ENCODE measurements around the gene ADGRV1. TPM values are rescaled to one million over a fixed set of nuclear protein-coding genes. Genes with fewer than 3 reads are reported as not detected.

The ADGRV1 gene
- polyA plus RNA-seq, 1 of the 3 experiments (the other 2 are of a cell fraction): 0.23 TPM

GRCh38 chr5:90997082-90997481 is 438.5 kb downstream of the ADGRV1 start:
- H3K9me2 ChIP-seq: no peaks in the 10 kb centered on the region
- H3K79me2 ChIP-seq (ENCODE audit: insufficient read depth): no peaks in the 10 kb centered on the region
- no peak for TF ChIP-seq GATA2 (CRISPR knock-in tag; IDR thresholded peaks at IDR 0.05)
- CTCF ChIA-PET: no interaction called here
- no peak overlapping the region for H2AFZ ChIP-seq (ENCODE audit: low read depth)
- H3K36me3 ChIP-seq (replicated peaks in 1 of 2; ENCODE audit: control insufficient read depth in 1 of 2, insufficient read depth in 2 of 2, low read length in 1 of 2): no peaks in the 10 kb centered on the region
- H4K20me1 ChIP-seq (ENCODE audit: insufficient read depth): no peaks in the 10 kb centered on the region
- no peaks in the 10 kb centered on the region for H3K4me1 ChIP-seq (ENCODE audit: control insufficient read depth in 1 of 2, insufficient read depth in 2 of 2, low read depth in 1 of 2, low read length in 1 of 2)
- POLR2A ChIA-PET: no interaction called here
- WGBS (ENCODE audit: low lambda C conversion rate): 77% methylated on average over 4 of the region's 4 CpGs
- no peaks in the 10 kb centered on the region for H3K27me3 ChIP-seq (ENCODE audit: insufficient read depth)
- no peak overlapping the region for H3K27ac ChIP-seq (ENCODE audit: low read depth in 2 of 2, low read length in 1 of 2)
- no peak overlapping the region for H3K9ac ChIP-seq
- no peak overlapping the region for H3K4me3 ChIP-seq (ENCODE audit: low read depth in 2 of 2, low read length in 1 of 2)
- no peaks in the 10 kb centered on the region for H3F3A ChIP-seq (replicated peaks; ENCODE audit: insufficient read depth)
- H3K9me3 ChIP-seq: no peaks in the 10 kb centered on the region
- no peak for DNase-seq
- H3K4me2 ChIP-seq: no peak overlapping the region

GRCh38 chr5:91000743-91001142 is 442.1 kb downstream of the ADGRV1 start:
- Histone ChIP-seq H4K20me1 (ENCODE audit: insufficient read depth) (no peaks in the 10 kb centered on the region), H3K4me3 (ENCODE audit: low read depth in 2 of 2, low read length in 1 of 2) (no peak overlapping the region), H3K27me3 (ENCODE audit: insufficient read depth) (no peaks in the 10 kb centered on the region), H3K9ac (no peak overlapping the region), H3F3A (replicated peaks; ENCODE audit: insufficient read depth) (no peaks in the 10 kb centered on the region), H2AFZ (ENCODE audit: low read depth) (no peak overlapping the region), H3K4me2 (no peak overlapping the region), H3K36me3 (replicated peaks in 1 of 2; ENCODE audit: control insufficient read depth in 1 of 2, insufficient read depth in 2 of 2, low read length in 1 of 2) (no peaks in the 10 kb centered on the region), H3K27ac (ENCODE audit: low read depth in 2 of 2, low read length in 1 of 2) (no peak overlapping the region), H3K79me2 (ENCODE audit: insufficient read depth) (no peaks in the 10 kb centered on the region), H3K9me3 (no peaks in the 10 kb centered on the region), H3K4me1 (ENCODE audit: control insufficient read depth in 1 of 2, insufficient read depth in 2 of 2, low read depth in 1 of 2, low read length in 1 of 2) (no peaks in the 10 kb centered on the region), H3K9me2 (no peaks in the 10 kb centered on the region)
- ChIA-PET CTCF (no interaction called here), POLR2A (no interaction called here)
- TF ChIP-seq MXI1 (IDR thresholded peaks at IDR 0.05; ENCODE audit: low read depth, low read length) (no peak), RXRA (IDR thresholded peaks at IDR 0.05; ENCODE audit: borderline replicate concordance, low read depth) (no peak), USF1 (IDR thresholded peaks at IDR 0.05; ENCODE audit: borderline replicate concordance, low read depth) (no peak), JUND (IDR thresholded peaks at IDR 0.05) (no peak), NRF1 (IDR thresholded peaks at IDR 0.05; ENCODE audit: low read depth, low read length) (no peak), RAD21 (IDR thresholded peaks at IDR 0.05; ENCODE audit: low read length) (no peak)
- no peak for DNase-seq
- 57% methylated on average over 1 of the region's 1 CpG for whole genome bisulfite sequencing (ENCODE audit: low lambda C conversion rate)

- Histone ChIP-seq H3K36me3 (replicated peaks in 1 of 2; ENCODE audit: control insufficient read depth in 1 of 2, insufficient read depth in 2 of 2, low read length in 1 of 2) (no peaks in the 10 kb centered on the region), H3K27me3 (ENCODE audit: insufficient read depth) (no peaks in the 10 kb centered on the region), H3K27ac (ENCODE audit: low read depth in 2 of 2, low read length in 1 of 2) (peak overlapping the region in 1 of 2 experiments; percentile 28; a peak in 1 of 4 replicates), H3F3A (replicated peaks; ENCODE audit: insufficient read depth) (no peaks in the 10 kb centered on the region), H3K4me2 (no peak overlapping the region), H4K20me1 (ENCODE audit: insufficient read depth) (no peaks in the 10 kb centered on the region), H3K4me1 (ENCODE audit: control insufficient read depth in 1 of 2, insufficient read depth in 2 of 2, low read depth in 1 of 2, low read length in 1 of 2) (peaks cover 0 to 8% of the 10 kb centered on the region in 2 experiments; a peak in 1 of 4 replicates), H3K79me2 (ENCODE audit: insufficient read depth) (no peaks in the 10 kb centered on the region), H2AFZ (ENCODE audit: low read depth) (no peak overlapping the region), H3K9me3 (no peaks in the 10 kb centered on the region), H3K4me3 (ENCODE audit: low read depth in 2 of 2, low read length in 1 of 2) (no peak overlapping the region), H3K9me2 (no peaks in the 10 kb centered on the region), H3K9ac (no peak overlapping the region)
- POLR2A ChIA-PET: no interaction called here
- no peak for DNase-seq
- CTCF ChIA-PET: interaction anchor here (1.4 to 1.6 kb wide), 2 partner anchors 16 to 21 kb away, joined by 3 to 4 read pairs; no protein-coding TSS in a partner anchor
- 79% methylated on average over 2 of the region's 2 CpGs for WGBS (ENCODE audit: low lambda C conversion rate)
- no peak for TF ChIP-seq TCF12 (IDR thresholded peaks at IDR 0.05)
- TF ChIP-seq, protein P1, sequence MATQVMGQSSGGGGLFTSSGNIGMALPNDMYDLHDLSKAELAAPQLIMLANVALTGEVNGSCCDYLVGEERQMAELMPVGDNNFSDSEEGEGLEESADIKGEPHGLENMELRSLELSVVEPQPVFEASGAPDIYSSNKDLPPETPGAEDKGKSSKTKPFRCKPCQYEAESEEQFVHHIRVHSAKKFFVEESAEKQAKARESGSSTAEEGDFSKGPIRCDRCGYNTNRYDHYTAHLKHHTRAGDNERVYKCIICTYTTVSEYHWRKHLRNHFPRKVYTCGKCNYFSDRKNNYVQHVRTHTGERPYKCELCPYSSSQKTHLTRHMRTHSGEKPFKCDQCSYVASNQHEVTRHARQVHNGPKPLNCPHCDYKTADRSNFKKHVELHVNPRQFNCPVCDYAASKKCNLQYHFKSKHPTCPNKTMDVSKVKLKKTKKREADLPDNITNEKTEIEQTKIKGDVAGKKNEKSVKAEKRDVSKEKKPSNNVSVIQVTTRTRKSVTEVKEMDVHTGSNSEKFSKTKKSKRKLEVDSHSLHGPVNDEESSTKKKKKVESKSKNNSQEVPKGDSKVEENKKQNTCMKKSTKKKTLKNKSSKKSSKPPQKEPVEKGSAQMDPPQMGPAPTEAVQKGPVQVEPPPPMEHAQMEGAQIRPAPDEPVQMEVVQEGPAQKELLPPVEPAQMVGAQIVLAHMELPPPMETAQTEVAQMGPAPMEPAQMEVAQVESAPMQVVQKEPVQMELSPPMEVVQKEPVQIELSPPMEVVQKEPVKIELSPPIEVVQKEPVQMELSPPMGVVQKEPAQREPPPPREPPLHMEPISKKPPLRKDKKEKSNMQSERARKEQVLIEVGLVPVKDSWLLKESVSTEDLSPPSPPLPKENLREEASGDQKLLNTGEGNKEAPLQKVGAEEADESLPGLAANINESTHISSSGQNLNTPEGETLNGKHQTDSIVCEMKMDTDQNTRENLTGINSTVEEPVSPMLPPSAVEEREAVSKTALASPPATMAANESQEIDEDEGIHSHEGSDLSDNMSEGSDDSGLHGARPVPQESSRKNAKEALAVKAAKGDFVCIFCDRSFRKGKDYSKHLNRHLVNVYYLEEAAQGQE (IDR thresholded peaks at IDR 0.05; ENCODE audit: low read depth, low read length): no peak
- no peak for TF ChIP-seq GABPA (IDR thresholded peaks at IDR 0.05; ENCODE audit: low read depth)
- no peak for TF ChIP-seq CTCF (IDR thresholded peaks at IDR 0.05)
- no peak for TF ChIP-seq RXRA (IDR thresholded peaks at IDR 0.05; ENCODE audit: borderline replicate concordance, low read depth)
- no peak for TF ChIP-seq FOXM1 (IDR thresholded peaks at IDR 0.05; ENCODE audit: low read depth)
- TF ChIP-seq GATA2 (CRISPR knock-in tag; IDR thresholded peaks at IDR 0.05): no peak
- TF ChIP-seq USF1 (IDR thresholded peaks at IDR 0.05; ENCODE audit: borderline replicate concordance, low read depth): no peak
- no peak for TF ChIP-seq TAF1 (IDR thresholded peaks at IDR 0.05; ENCODE audit: borderline replicate concordance, low read depth, low read length)
- no peak for TF ChIP-seq RFX5 (IDR thresholded peaks at IDR 0.05; ENCODE audit: low read length)
- no peak for TF ChIP-seq SIN3A (IDR thresholded peaks at IDR 0.05; ENCODE audit: borderline replicate concordance, low read depth, low read length)
Measured at GRCh38 chr5:91006713-91007112, 448.1 kb downstream of the ADGRV1 start.

All from SK-N-SH (cell line).